ENCODE measurements around the gene SLC27A1.

SLC27A1 gene

GRCh38 chr19:17456127-17456526 is 14.2 kb upstream of the SLC27A1 start:
- Histone ChIP-seq H3K79me2 (no peaks in the 10 kb centered on the region), H3K27me3 (ENCODE audit: control insufficient read depth, insufficient read depth, low read length) (no peaks in the 10 kb centered on the region), H3K4me2 (ENCODE audit: low read length) (no peak overlapping the region), H3K27ac (no peak overlapping the region), H3K4me1 (no peaks in the 10 kb centered on the region), H3K4me3 (ENCODE audit: low read depth, low read length) (no peak overlapping the region), H2AFZ (no peak overlapping the region), H3K9me3 (ENCODE audit: control insufficient read depth, low read length) (no peaks in the 10 kb centered on the region), H3K9ac (no peak overlapping the region), H3K36me3 (ENCODE audit: control insufficient read depth, insufficient read depth, low read length) (no peaks in the 10 kb centered on the region)
- TF ChIP-seq CTCF (IDR thresholded peaks at IDR 0.05), result no peak

GRCh38 chr19:17457616-17458015 is 12.7 kb upstream of the SLC27A1 start:
- no peaks in the 10 kb centered on the region for H3K36me3 ChIP-seq (ENCODE audit: control insufficient read depth, insufficient read depth, low read length)
- no peaks in the 10 kb centered on the region for H3K4me1 ChIP-seq
- no peak overlapping the region for H3K27ac ChIP-seq
- no peaks in the 10 kb centered on the region for H3K27me3 ChIP-seq (ENCODE audit: control insufficient read depth, insufficient read depth, low read length)
- no peak overlapping the region for H3K4me3 ChIP-seq (ENCODE audit: low read depth, low read length)
- no peak for TF ChIP-seq CTCF (IDR thresholded peaks at IDR 0.05)
- H3K9ac ChIP-seq, result no peak overlapping the region
- H3K79me2 ChIP-seq, result no peaks in the 10 kb centered on the region
- no peaks in the 10 kb centered on the region for H3K9me3 ChIP-seq (ENCODE audit: control insufficient read depth, low read length)
- no peak overlapping the region for H2AFZ ChIP-seq
- no peak overlapping the region for H3K4me2 ChIP-seq (ENCODE audit: low read length)

- Histone ChIP-seq H3K4me1 (no peaks in the 10 kb centered on the region), H3K36me3 (ENCODE audit: control insufficient read depth, insufficient read depth, low read length) (no peaks in the 10 kb centered on the region), H3K9ac (no peak overlapping the region), H3K4me2 (ENCODE audit: low read length) (no peak overlapping the region), H3K79me2 (no peaks in the 10 kb centered on the region), H3K27ac (no peak overlapping the region), H3K9me3 (ENCODE audit: control insufficient read depth, low read length) (no peaks in the 10 kb centered on the region), H3K27me3 (ENCODE audit: control insufficient read depth, insufficient read depth, low read length) (no peaks in the 10 kb centered on the region), H3K4me3 (ENCODE audit: low read depth, low read length) (no peak overlapping the region), H2AFZ (no peak overlapping the region)
- no peak for TF ChIP-seq CTCF (IDR thresholded peaks at IDR 0.05)
Observed at GRCh38 chr19:17458970-17459369, 11.4 kb upstream of the SLC27A1 start.

GRCh38 chr19:17460372-17461230 is 9.7 kb upstream of the SLC27A1 start, which contains the start of gene NXNL1:
TSS of gene NXNL1 (minus strand) at chr19:17460926. CDS start at chr19:17460869, 57 bp downstream.
- Histone ChIP-seq H3K9me3 (ENCODE audit: control insufficient read depth, low read length) (no peaks in the 10 kb centered on the region), H3K27me3 (ENCODE audit: control insufficient read depth, insufficient read depth, low read length) (no peaks in the 10 kb centered on the region), H3K4me3 (ENCODE audit: low read depth, low read length) (no peak within 1 kb of the TSS), H3K4me1 (no peaks in the 10 kb centered on the region), H3K79me2 (no peaks in the 10 kb centered on the region), H3K27ac (no peak within 1 kb of the TSS), H3K36me3 (ENCODE audit: control insufficient read depth, insufficient read depth, low read length) (no peaks in the 10 kb centered on the region), H2AFZ (no peak within 1 kb of the TSS), H3K9ac (no peak within 1 kb of the TSS), H3K4me2 (ENCODE audit: low read length) (no peak within 1 kb of the TSS)
- TF ChIP-seq CTCF (IDR thresholded peaks at IDR 0.05), result no peak

- TF ChIP-seq CTCF (IDR thresholded peaks at IDR 0.05), result no peak
- no peak overlapping the region for H3K27ac ChIP-seq
- H3K4me1 ChIP-seq, result peaks cover 11% of the 10 kb centered on the region
- H3K9ac ChIP-seq, result no peak overlapping the region
- H3K4me2 ChIP-seq (ENCODE audit: low read length), result no peak overlapping the region
- H2AFZ ChIP-seq, result no peak overlapping the region
- no peaks in the 10 kb centered on the region for H3K27me3 ChIP-seq (ENCODE audit: control insufficient read depth, insufficient read depth, low read length)
- no peaks in the 10 kb centered on the region for H3K9me3 ChIP-seq (ENCODE audit: control insufficient read depth, low read length)
- H3K4me3 ChIP-seq (ENCODE audit: low read depth, low read length), result no peak overlapping the region
- peaks cover 5% of the 10 kb centered on the region for H3K79me2 ChIP-seq
- H3K36me3 ChIP-seq (ENCODE audit: control insufficient read depth, insufficient read depth, low read length), result no peaks in the 10 kb centered on the region
Observed at GRCh38 chr19:17466487-17466850, 3.9 kb upstream of the SLC27A1 start.
